ENCODE measurements around the gene RASL12.
"Not testable (repeated sequence)": the region's sequence is repeated elsewhere in the genome, so short reads cannot be mapped to it uniquely, and the experiment has no call there.

The RASL12 gene

GRCh38 chr15:65052956-65053355 is 14.8 kb downstream of the RASL12 start:
- DNase-seq, result no peak

- no peak for DNase-seq
Measured at GRCh38 chr15:65051266-65051665, 16.5 kb downstream of the RASL12 start.

- DNase-seq, result peak; percentile 12
Measured at GRCh38 chr15:65050270-65050669, 17.5 kb downstream of the RASL12 start.

GRCh38 chr15:65049418-65049840 is 18.4 kb downstream of the RASL12 start:
- peak; percentile 91 for DNase-seq

- DNase-seq, result no peak
Measured at GRCh38 chr15:65048241-65048640, 19.6 kb downstream of the RASL12 start.

GRCh38 chr15:65044724-65045481 is 22.9 kb downstream of the RASL12 start, which contains the start of gene SLC51B:
TSS of gene SLC51B (plus strand) at chr15:65045387. CDS start at chr15:65050005, 4,618 bp downstream.
- DNase-seq, result no peak

GRCh38 chr15:65044218-65044617 is 23.6 kb downstream of the RASL12 start:
- DNase-seq, result not testable (repeated sequence)

- DNase-seq, result no peak
Measured at GRCh38 chr15:65042776-65043327, 24.9 kb downstream of the RASL12 start.

- no peak for DNase-seq
Measured at GRCh38 chr15:65041787-65042186, 26.0 kb downstream of the RASL12 start.

- no peak for DNase-seq
Measured at GRCh38 chr15:65040461-65040860, 27.3 kb downstream of the RASL12 start.

GRCh38 chr15:65038836-65039235 is 29.0 kb downstream of the RASL12 start:
- no peak for DNase-seq

GRCh38 chr15:65038428-65038827 is 29.4 kb downstream of the RASL12 start:
- DNase-seq, result no peak

- no peak for DNase-seq
Measured at GRCh38 chr15:65037309-65037708, 30.5 kb downstream of the RASL12 start.

- no peak for DNase-seq
Measured at GRCh38 chr15:65034719-65035118, 33.1 kb downstream of the RASL12 start.

- peak; percentile 64 for DNase-seq
Measured at GRCh38 chr15:65033659-65034269, 34.0 kb downstream of the RASL12 start.

- peak; percentile 59 for DNase-seq
Measured at GRCh38 chr15:65032801-65033537, 34.8 kb downstream of the RASL12 start.

- no peak for DNase-seq
Measured at GRCh38 chr15:65029736-65030208, 38.0 kb downstream of the RASL12 start.

GRCh38 chr15:65028921-65029735 is 38.7 kb downstream of the RASL12 start, which contains the start of gene MTFMT:
TSS of gene MTFMT (minus strand) at chr15:65029639. CDS start at chr15:65029613, 26 bp downstream.
- peak; percentile 96 for DNase-seq

GRCh38 chr15:65028338-65028737 is 39.5 kb downstream of the RASL12 start:
- DNase-seq, result peak; percentile 34

- DNase-seq, result no peak
Measured at GRCh38 chr15:65027593-65027992, 40.2 kb downstream of the RASL12 start.

GRCh38 chr15:65026756-65027155 is 41.0 kb downstream of the RASL12 start:
- no peak for DNase-seq

- no peak for DNase-seq
Measured at GRCh38 chr15:65021488-65021887, 46.3 kb downstream of the RASL12 start.

Data from activated CD4-positive, alpha-beta T cell treated with anti-CD3 and anti-CD28 coated beads, Interleukin-10, Interleukin-2, amounts not matched to agents 100 ng/mL and 50 ng/mL, durations not matched to agents 16 hours and 8 hours (primary cell).